Loucy (cell line): ENCODE data around the gene NFKB2.

ENCODE experiments used
- H2AFZ ChIP-seq: fragments of 200-600 bp; sonication (generic); 2 replicates; pipeline ENCODE4 v1.6.0; 2016; ENCODE audit warnings: antibody characterized with exemption, mild to moderate bottlenecking, low read length, moderate library complexity
- H3F3A ChIP-seq: fragments of 200-600 bp; 2 replicates; pipeline ENCODE4 v1.6.0; 2016; ENCODE audit warnings: antibody characterized with exemption, low read depth, mild to moderate bottlenecking
- H3K27me3 ChIP-seq: fragments of 200-600 bp; sonication (generic); 2 replicates; pipeline ENCODE4 v1.6.1; 2014; ENCODE audit warnings: low read length, mild to moderate bottlenecking; ENCODE audit not compliant: insufficient read depth, poor library complexity, severe bottlenecking
- H3K36me3 ChIP-seq: fragments of 200-600 bp; sonication (generic); 2 replicates; pipeline ENCODE4 v1.6.1; 2016; ENCODE audit warnings: low read length; ENCODE audit not compliant: insufficient read depth
- H3K4me1 ChIP-seq: fragments of 200-600 bp; sonication (generic); 2 replicates; pipeline ENCODE4 v1.5.1; 2014; ENCODE audit warnings: low read length, mild to moderate bottlenecking; ENCODE audit not compliant: insufficient read depth, poor library complexity, severe bottlenecking
- H3K4me2 ChIP-seq: fragments of 200-600 bp; sonication (generic); 2 replicates; pipeline ENCODE4 v1.6.0; 2014; ENCODE audit warnings: antibody characterized with exemption, low read length, low read depth, mild to moderate bottlenecking; ENCODE audit not compliant: poor library complexity, severe bottlenecking
- H3K4me3 ChIP-seq: fragments of 200-600 bp; sonication (generic); 2 replicates; pipeline ENCODE4 v1.5.1; 2014; ENCODE audit warnings: low read length, mild to moderate bottlenecking, mixed read lengths; ENCODE audit not compliant: poor library complexity, severe bottlenecking
- H3K79me2 ChIP-seq: fragments of 200-600 bp; sonication (generic); 2 replicates; pipeline ENCODE4 v1.6.1; 2014; ENCODE audit warnings: low read length; ENCODE audit not compliant: insufficient read depth
- H3K9ac ChIP-seq: fragments of 200-600 bp; sonication (generic); 2 replicates; pipeline ENCODE4 v1.6.0; 2014; ENCODE audit warnings: mild to moderate bottlenecking, low read depth, low read length, moderate library complexity; ENCODE audit not compliant: poor library complexity, severe bottlenecking
- H3K9me2 ChIP-seq: fragments of 200-600 bp; sonication (generic); replicated peaks from 2 replicates; pipeline ENCODE4 v1.6.1; 2016; ENCODE audit warnings: low read depth, low read length, mixed read lengths
- H3K9me3 ChIP-seq: fragments of 200-600 bp; sonication (generic); 2 replicates; pipeline ENCODE4 v1.6.1; 2014; ENCODE audit warnings: mild to moderate bottlenecking, antibody characterized with exemption, low read length, low read depth; ENCODE audit not compliant: insufficient read depth
- H4K20me1 ChIP-seq: fragments of 200-600 bp; sonication (generic); 2 replicates; pipeline ENCODE4 v1.6.0; 2014; ENCODE audit warnings: antibody characterized with exemption, low read length, mild to moderate bottlenecking; ENCODE audit not compliant: insufficient read depth, poor library complexity, severe bottlenecking
- CTCF ChIP-seq: fragments of 200-600 bp; sonication (generic); conservative IDR thresholded peaks from 2 replicates; pipeline ENCODE4 v1.5.1; 2014; ENCODE audit warnings: mild to moderate bottlenecking, antibody characterized with exemption, low read length
- EZH2phosphoT487 ChIP-seq: fragments of 200-600 bp; IDR thresholded peaks from 2 replicates; pipeline ENCODE4 v1.6.1; 2018; ENCODE audit warnings: antibody characterized with exemption, mild to moderate bottlenecking, moderate library complexity, borderline replicate concordance

NFKB2 gene

GRCh38 chr10:102405632-102406031, 10.1 kb downstream of the NFKB2 start:
- H3K9ac ChIP-seq = no peak overlapping the region
- no peak overlapping the region for H3K4me3 ChIP-seq
- no peak for TF ChIP-seq CTCF
- no peak for TF ChIP-seq EZH2phosphoT487
- no peaks in the 10 kb centered on the region for H3K4me1 ChIP-seq
- peaks cover 19% of the 10 kb centered on the region for H3K27me3 ChIP-seq
- no peak overlapping the region for H2AFZ ChIP-seq
- no peaks in the 10 kb centered on the region for H3F3A ChIP-seq
- H4K20me1 ChIP-seq = no peaks in the 10 kb centered on the region
- H3K4me2 ChIP-seq = no peak overlapping the region
- no peaks in the 10 kb centered on the region for H3K9me2 ChIP-seq
- H3K79me2 ChIP-seq = no peaks in the 10 kb centered on the region
- peaks cover 3% of the 10 kb centered on the region; the same call in 1 of the 2 replicates for H3K36me3 ChIP-seq
- H3K9me3 ChIP-seq = no peaks in the 10 kb centered on the region

- peaks cover 25% of the 10 kb centered on the region for H3K27me3 ChIP-seq
- no peak overlapping the region for H3K4me2 ChIP-seq
- no peaks in the 10 kb centered on the region for H3K4me1 ChIP-seq
- H3K4me3 ChIP-seq = no peak overlapping the region
- H3K9ac ChIP-seq = no peak overlapping the region
- no peaks in the 10 kb centered on the region for H3F3A ChIP-seq
- TF ChIP-seq CTCF = no peak
- TF ChIP-seq EZH2phosphoT487 = no peak
- H4K20me1 ChIP-seq = no peaks in the 10 kb centered on the region
- no peaks in the 10 kb centered on the region for H3K9me2 ChIP-seq
- no peak overlapping the region for H2AFZ ChIP-seq
- no peaks in the 10 kb centered on the region for H3K79me2 ChIP-seq
- no peaks in the 10 kb centered on the region for H3K36me3 ChIP-seq
- no peaks in the 10 kb centered on the region for H3K9me3 ChIP-seq
These were observed 11.3 kb downstream of the NFKB2 start for GRCh38 chr10:102406815-102407214.

- no peak overlapping the region for H3K4me3 ChIP-seq
- H3F3A ChIP-seq = no peaks in the 10 kb centered on the region
- no peak overlapping the region for H2AFZ ChIP-seq
- no peak overlapping the region for H3K9ac ChIP-seq
- no peak for TF ChIP-seq CTCF
- TF ChIP-seq EZH2phosphoT487 = no peak
- peaks cover 25% of the 10 kb centered on the region for H3K27me3 ChIP-seq
- H3K9me3 ChIP-seq = no peaks in the 10 kb centered on the region
- no peaks in the 10 kb centered on the region for H3K36me3 ChIP-seq
- no peaks in the 10 kb centered on the region for H3K79me2 ChIP-seq
- H4K20me1 ChIP-seq = no peaks in the 10 kb centered on the region
- no peaks in the 10 kb centered on the region for H3K9me2 ChIP-seq
- no peaks in the 10 kb centered on the region for H3K4me1 ChIP-seq
- H3K4me2 ChIP-seq = no peak overlapping the region
These were observed 12.1 kb downstream of the NFKB2 start for GRCh38 chr10:102407425-102408130.
